Measurements from ENCODE around the gene STK24. TPM values are rescaled to one million over a fixed set of nuclear protein-coding genes. Genes with fewer than 3 reads are reported as not detected.

STK24 gene
- total RNA-seq, 1 donor from 2014 or later = 139 TPM

DNA sequence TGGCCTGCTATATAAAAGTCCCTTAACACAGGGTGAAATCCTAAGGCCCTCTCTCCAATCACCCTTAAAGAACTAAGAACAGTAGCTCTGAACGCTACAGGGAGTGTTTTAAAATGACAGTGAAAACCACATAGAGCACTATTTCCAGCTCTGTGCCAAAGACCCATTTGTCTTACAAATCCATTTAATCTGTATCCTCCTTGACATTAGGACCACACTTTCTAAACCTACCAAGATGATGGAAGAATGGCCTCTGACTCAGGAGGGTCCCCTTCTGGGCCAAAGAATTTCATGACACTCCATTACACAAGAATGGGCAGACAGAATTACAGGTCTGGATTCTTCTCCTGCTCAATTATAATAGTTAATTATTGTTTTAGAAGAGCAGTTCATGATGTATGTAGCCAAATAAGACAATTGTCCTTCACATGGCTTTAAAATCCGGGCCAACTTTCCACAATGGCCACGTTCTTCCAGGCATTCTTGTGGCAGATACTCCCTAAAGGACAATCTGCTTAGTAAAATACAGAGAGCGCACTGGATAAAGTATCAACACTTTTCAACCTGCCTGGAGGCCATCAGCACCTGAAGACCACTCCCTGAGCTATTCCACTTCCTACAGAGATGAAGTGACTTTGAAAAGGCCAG is 61.0 kb downstream of the STK24 start:
- TF ChIP-seq CTCF (IDR thresholded peaks at IDR 0.05) = no peak
- Mint-ChIP-seq H3K36me3 (ENCODE audit: unreplicated experiment) (peaks cover 38% of the 10 kb centered on the region), H3K4me3 (ENCODE audit: unreplicated experiment) (no peak overlapping the region), H3K4me1 (ENCODE audit: unreplicated experiment) (peaks cover 24% of the 10 kb centered on the region), H3K27ac (ENCODE audit: unreplicated experiment) (no peak overlapping the region), H3K27me3 (ENCODE audit: unreplicated experiment) (no peaks in the 10 kb centered on the region), H3K9me3 (ENCODE audit: unreplicated experiment) (no peaks in the 10 kb centered on the region)
- DNase-seq (ENCODE audit: extremely low spot score, unreplicated experiment) = peak; percentile 4

DNA sequence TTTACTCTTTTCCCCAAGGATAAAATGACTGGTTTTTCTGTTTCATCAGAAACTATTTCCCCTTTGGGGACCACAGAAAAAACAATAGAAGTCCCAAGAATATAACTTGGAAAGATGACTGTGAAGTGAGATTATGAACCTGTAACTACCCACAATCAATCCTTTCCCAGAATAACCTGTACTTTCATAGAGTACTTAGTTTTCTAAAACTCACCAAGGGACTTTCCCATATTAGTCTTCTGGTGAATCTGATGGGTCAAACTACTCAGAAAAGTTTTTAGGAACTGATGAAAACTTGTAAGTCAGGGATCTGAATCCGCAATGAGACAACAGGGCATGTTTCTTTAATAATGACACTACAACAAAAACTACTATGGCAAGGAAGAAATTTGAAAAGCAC is 62.6 kb downstream of the STK24 start:
- Mint-ChIP-seq H3K36me3 (ENCODE audit: unreplicated experiment) (peaks cover 36% of the 10 kb centered on the region), H3K4me1 (ENCODE audit: unreplicated experiment) (peaks cover 23% of the 10 kb centered on the region), H3K4me3 (ENCODE audit: unreplicated experiment) (no peak overlapping the region), H3K27ac (ENCODE audit: unreplicated experiment) (peak overlapping the region; percentile 47), H3K27me3 (ENCODE audit: unreplicated experiment) (no peaks in the 10 kb centered on the region), H3K9me3 (ENCODE audit: unreplicated experiment) (no peaks in the 10 kb centered on the region)
- no peak for DNase-seq (ENCODE audit: extremely low spot score, unreplicated experiment)
- TF ChIP-seq CTCF (IDR thresholded peaks at IDR 0.05) = no peak

DNA sequence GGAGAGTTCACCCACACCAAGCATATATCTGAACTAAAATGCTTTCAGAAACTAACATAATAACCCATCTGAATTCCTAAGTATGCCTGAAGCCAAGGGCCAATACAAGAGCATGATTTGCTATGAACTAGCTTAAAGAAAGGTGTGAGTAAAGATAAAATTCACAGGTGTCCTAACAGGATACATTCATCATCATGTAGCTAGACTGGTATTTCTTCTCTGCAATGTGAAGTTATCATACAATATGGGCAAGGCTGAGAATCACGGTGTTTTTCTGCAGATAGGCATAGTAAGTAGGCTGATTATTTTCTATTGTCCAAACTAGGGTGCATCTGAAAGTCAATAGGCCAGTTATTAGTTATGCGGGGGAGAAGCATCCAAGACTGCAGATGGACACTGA is 63.1 kb downstream of the STK24 start:
- peaks cover 33% of the 10 kb centered on the region for H3K36me3 Mint-ChIP-seq (ENCODE audit: unreplicated experiment)
- H3K4me1 Mint-ChIP-seq (ENCODE audit: unreplicated experiment) = peaks cover 25% of the 10 kb centered on the region
- no peak overlapping the region for H3K4me3 Mint-ChIP-seq (ENCODE audit: unreplicated experiment)

DNA sequence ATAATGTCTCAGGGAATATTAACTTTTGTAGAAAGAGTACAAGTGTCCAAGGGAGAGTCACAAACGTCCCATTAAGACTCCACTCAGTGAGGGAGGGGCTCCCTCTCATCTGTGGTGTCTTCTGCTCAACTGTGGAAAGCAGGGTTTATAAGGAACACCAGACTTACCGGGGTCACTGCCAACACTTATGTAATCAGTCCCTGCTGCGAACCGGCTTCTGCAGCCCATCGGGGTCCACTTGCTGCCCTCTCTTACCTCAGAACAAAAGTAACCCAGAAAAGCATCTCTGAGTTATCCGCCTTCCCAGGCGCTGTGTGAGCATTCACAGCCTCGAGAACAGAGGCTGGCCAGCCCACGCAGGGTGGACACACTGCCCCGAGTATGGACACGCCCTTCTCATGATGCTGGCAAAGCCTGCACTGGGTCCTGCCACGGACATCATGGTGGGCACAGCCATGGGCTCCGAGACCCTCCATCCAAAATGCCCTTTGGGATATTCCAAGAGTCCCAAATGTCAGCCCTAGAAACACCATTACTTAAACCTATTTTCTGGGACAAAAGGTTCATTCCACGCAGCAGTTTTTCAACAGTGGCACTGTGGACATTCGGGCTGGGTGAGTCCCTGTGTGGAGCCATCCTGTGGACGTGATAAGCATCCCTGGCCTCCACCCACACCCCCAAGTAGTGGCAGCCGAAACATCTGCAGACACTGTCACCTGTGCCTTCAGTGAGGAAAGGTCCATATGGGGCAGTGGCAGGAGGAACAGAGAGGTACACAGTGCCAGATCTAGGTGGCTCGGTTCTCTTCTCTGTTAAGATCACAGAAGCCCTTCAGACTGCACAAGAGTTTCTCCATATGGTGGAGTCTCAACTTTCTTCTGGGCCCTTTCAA is 63.9 kb downstream of the STK24 start:
- Mint-ChIP-seq H3K36me3 (ENCODE audit: unreplicated experiment) (peaks cover 30% of the 10 kb centered on the region), H3K4me1 (ENCODE audit: unreplicated experiment) (peaks cover 34% of the 10 kb centered on the region), H3K4me3 (ENCODE audit: unreplicated experiment) (no peak overlapping the region), H3K9me3 (ENCODE audit: unreplicated experiment) (no peaks in the 10 kb centered on the region), H3K27ac (ENCODE audit: unreplicated experiment) (no peak overlapping the region), H3K27me3 (ENCODE audit: unreplicated experiment) (no peaks in the 10 kb centered on the region)
- TF ChIP-seq CTCF (IDR thresholded peaks at IDR 0.05) = no peak
- DNase-seq (ENCODE audit: extremely low spot score, unreplicated experiment) = peak; percentile 27

More for the DNA sequence above, 63.1 kb downstream of the STK24 start:
- Mint-ChIP-seq H3K9me3 (ENCODE audit: unreplicated experiment) (no peaks in the 10 kb centered on the region), H3K27ac (ENCODE audit: unreplicated experiment) (no peak overlapping the region), H3K27me3 (ENCODE audit: unreplicated experiment) (no peaks in the 10 kb centered on the region)
- peak; percentile 17 for DNase-seq (ENCODE audit: extremely low spot score, unreplicated experiment)
- TF ChIP-seq CTCF (IDR thresholded peaks at IDR 0.05) = no peak

GRCh38 chr13:98511435-98511834 is 65.5 kb downstream of the STK24 start:
- Mint-ChIP-seq H3K27ac (ENCODE audit: unreplicated experiment) (no peak overlapping the region), H3K4me3 (ENCODE audit: unreplicated experiment) (no peak overlapping the region), H3K4me1 (ENCODE audit: unreplicated experiment) (peaks cover 49% of the 10 kb centered on the region), H3K9me3 (ENCODE audit: unreplicated experiment) (no peaks in the 10 kb centered on the region), H3K27me3 (ENCODE audit: unreplicated experiment) (no peaks in the 10 kb centered on the region), H3K36me3 (ENCODE audit: unreplicated experiment) (peaks cover 23% of the 10 kb centered on the region)
- DNase-seq (ENCODE audit: extremely low spot score, unreplicated experiment) = peak; percentile 44
- no peak for TF ChIP-seq CTCF (IDR thresholded peaks at IDR 0.05)

Measured in osteocyte (in vitro differentiated cells).